NB4 (cell line): Measurements from ENCODE around the gene RBM20.

Experiments used
- DNase-seq: peaks from one replicate; pipeline ENCODE4 v3.0.0; 2010; ENCODE audit warnings: low read depth
- H3K4me3 ChIP-seq: one replicate; pipeline ENCODE4 v1.5.1; 2011; ENCODE audit warnings: mild to moderate bottlenecking, low read depth, low read length, moderate library complexity
- CTCF ChIP-seq: IDR thresholded peaks from one replicate; pipeline ENCODE4 v1.5.1; 2012; ENCODE audit warnings: low read depth, low read length
- MAX ChIP-seq: IDR thresholded peaks from 2 replicates; pipeline ENCODE4 v1.6.1; 2011; ENCODE audit warnings: low read depth, low read length
- MYC ChIP-seq: IDR thresholded peaks from 2 replicates; pipeline ENCODE4 v1.6.1; 2011; ENCODE audit warnings: low read depth, low read length
- POLR2A ChIP-seq: IDR thresholded peaks from 2 replicates; pipeline ENCODE4 v1.6.1; 2011; ENCODE audit warnings: mild to moderate bottlenecking; ENCODE audit not compliant: insufficient read length; ENCODE audit errors: extremely low read depth

Gene RBM20

GRCh38 chr10:110804376-110804775 lies 160.2 kb downstream of the RBM20 start:
- no peak overlapping the region for H3K4me3 ChIP-seq
- no peak for DNase-seq
- TF ChIP-seq POLR2A (no peak), MYC (no peak), MAX (no peak), CTCF (no peak)

GRCh38 chr10:110805292-110805691 lies 161.2 kb downstream of the RBM20 start:
- no peak overlapping the region for H3K4me3 ChIP-seq
- DNase-seq: no peak
- TF ChIP-seq POLR2A (no peak), MAX (no peak), CTCF (no peak), MYC (no peak)

- TF ChIP-seq CTCF: no peak
- TF ChIP-seq MAX: no peak
- TF ChIP-seq MYC: no peak
- no peak for TF ChIP-seq POLR2A
- no peak for DNase-seq
- no peak overlapping the region for H3K4me3 ChIP-seq
Observed at GRCh38 chr10:110806335-110806734, 162.2 kb downstream of the RBM20 start.

- no peak for DNase-seq
- TF ChIP-seq MYC (no peak), POLR2A (no peak), MAX (no peak), CTCF (no peak)
- H3K4me3 ChIP-seq: no peak overlapping the region
Observed at GRCh38 chr10:110808123-110808522, 164.0 kb downstream of the RBM20 start.

DNA sequence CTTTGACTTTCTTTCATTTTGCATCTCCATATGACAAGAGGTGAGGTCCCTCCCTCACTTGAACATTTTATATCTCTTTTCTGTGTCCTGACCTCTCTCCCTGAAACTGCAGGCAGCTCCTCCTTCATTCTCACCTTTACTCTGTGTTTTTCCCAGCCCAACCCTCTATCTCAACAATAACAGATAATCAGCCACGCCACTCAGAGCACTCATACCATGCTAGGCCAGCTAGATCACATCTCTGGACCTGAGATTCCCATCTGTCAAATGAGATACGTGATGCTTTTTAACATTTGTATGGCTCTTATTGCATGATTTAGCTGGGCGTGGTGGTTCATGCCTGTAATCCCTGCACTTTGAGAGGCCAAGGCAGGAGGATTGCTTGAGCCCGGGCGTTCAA lies 164.5 kb downstream of the RBM20 start:
- DNase-seq: no peak
- TF ChIP-seq MYC (no peak), CTCF (no peak), MAX (no peak), POLR2A (no peak)
- no peak overlapping the region for H3K4me3 ChIP-seq

DNA sequence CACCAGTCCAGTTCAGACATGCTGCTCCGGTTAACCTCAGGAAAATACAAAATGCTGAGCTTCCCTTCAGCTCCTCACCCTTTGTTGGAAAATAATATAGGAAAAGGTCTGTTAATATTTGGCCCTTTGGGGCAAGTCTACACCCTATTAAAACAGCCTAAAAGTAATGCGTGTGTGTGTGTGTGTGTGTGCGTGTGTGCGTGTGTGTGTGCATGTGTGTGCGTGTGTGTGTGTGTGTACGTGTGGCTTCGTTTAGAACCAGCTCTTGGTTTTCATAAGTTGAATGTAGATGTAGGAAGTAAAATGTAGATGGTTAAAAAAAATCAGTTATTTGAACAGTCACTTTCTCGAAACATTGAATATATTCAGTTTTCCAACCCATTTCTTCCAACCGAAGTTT lies 166.5 kb downstream of the RBM20 start:
- no peak for TF ChIP-seq MAX
- no peak for TF ChIP-seq MYC
- TF ChIP-seq POLR2A: no peak
- TF ChIP-seq CTCF: no peak
- no peak for DNase-seq
- no peak overlapping the region for H3K4me3 ChIP-seq
